Osteocyte (in vitro differentiated cells): ENCODE measurements around the gene CA6. TPM values are rescaled to one million over a fixed set of nuclear protein-coding genes. Genes with fewer than 3 reads are reported as not detected.
"Not testable (repeated sequence)": the region's sequence is repeated elsewhere in the genome, so short reads cannot be mapped to it uniquely, and the experiment has no call there.

Experiments used
- DNase-seq: peaks from one replicate; pipeline ENCODE4 v3.0.0; 2021; ENCODE audit warnings: mixed read lengths; ENCODE audit not compliant: unreplicated experiment; ENCODE audit errors: extremely low spot score
- H3K27ac Mint-ChIP-seq: one replicate; pipeline ENCODE4 v1.8.0; 2021; ENCODE audit warnings: mild to moderate bottlenecking, mixed read lengths; ENCODE audit not compliant: unreplicated experiment
- H3K27me3 Mint-ChIP-seq: one replicate; pipeline ENCODE4 v1.8.0; 2021; ENCODE audit warnings: mixed read lengths; ENCODE audit not compliant: unreplicated experiment
- H3K36me3 Mint-ChIP-seq: one replicate; pipeline ENCODE4 v1.8.0; 2021; ENCODE audit warnings: mixed read lengths; ENCODE audit not compliant: unreplicated experiment
- H3K4me1 Mint-ChIP-seq: one replicate; pipeline ENCODE4 v1.8.0; 2021; ENCODE audit warnings: mixed read lengths; ENCODE audit not compliant: unreplicated experiment
- H3K4me3 Mint-ChIP-seq: one replicate; pipeline ENCODE4 v1.8.0; 2021; ENCODE audit warnings: mild to moderate bottlenecking, moderate library complexity, mixed read lengths; ENCODE audit not compliant: unreplicated experiment
- H3K9me3 Mint-ChIP-seq: one replicate; pipeline ENCODE4 v1.8.0; 2021; ENCODE audit warnings: mixed read lengths; ENCODE audit not compliant: unreplicated experiment
- long read RNA-seq: library from polyadenylated mRNA; unstranded; transcript quantifications from one replicate; pipeline ENCODE4 v2.0.0, GENCODE V29; 2021
- total RNA-seq: library from RNA; stranded (reverse); gene quantifications from 2 replicates; pipeline ENCODE4 v1.2.1, GENCODE V29; 2021
- TF ChIP-seq, protein P1 (sequence below): fragments of 200-600 bp; sonication (generic); IDR thresholded peaks from 2 replicates; pipeline ENCODE4 v1.5.0; 2021; ENCODE audit warnings: antibody characterized with exemption, mild to moderate bottlenecking, moderate library complexity

The CA6 gene
- not detected in 2 replicates for total RNA-seq
- long read RNA-seq = 0 reads

DNA sequence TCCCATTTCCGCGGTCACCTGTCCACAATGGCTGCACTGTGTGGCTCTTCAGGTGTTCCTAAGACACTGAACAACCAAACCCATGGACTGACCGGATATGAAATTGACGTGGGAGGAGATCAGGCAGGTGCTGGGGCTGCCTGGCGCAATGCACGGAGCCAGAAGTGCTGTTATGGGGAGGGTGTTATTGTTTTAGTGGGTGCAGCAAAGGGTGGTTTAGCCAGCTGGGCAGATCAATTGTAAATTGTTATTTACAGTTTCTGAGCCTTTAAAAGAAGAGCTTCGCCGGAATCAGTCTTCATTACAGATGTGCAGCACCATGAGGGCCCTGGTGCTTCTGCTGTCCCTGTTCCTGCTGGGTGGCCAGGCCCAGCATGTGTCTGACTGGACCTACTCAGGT, at the start of gene CA6:
CA6 (plus strand) TSS at position 301 of the 400 bp plus-strand sequence; CDS start at position 320, 19 bp downstream.
- Mint-ChIP-seq H3K4me1 (peaks cover 2% of the 10 kb centered on the region), H3K4me3 (no peak within 1 kb of the TSS)
- DNase-seq = no peak

DNA sequence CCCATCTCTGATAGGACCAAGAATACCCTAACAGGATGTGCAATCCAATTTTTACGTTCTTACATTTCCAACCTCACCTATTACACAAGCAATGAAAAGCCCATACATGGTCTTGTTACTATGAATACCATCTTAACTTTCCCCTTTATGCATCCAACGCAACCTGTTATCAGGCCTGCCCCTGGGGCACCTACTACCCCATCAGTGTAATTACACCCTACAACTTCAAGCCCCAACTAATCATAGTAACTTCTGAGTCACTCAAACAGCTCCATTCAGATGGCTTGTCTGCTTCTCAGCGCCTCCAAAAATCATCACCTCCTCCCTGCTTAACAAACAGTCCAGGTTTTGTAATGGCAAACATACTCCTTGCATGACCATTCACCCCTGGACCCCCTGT, 48.9 kb upstream of the CA6 start:
- not testable (repeated sequence) for DNase-seq, H3K27me3 Mint-ChIP-seq, H3K4me3 Mint-ChIP-seq, H3K27ac Mint-ChIP-seq, H3K9me3 Mint-ChIP-seq, H3K36me3 Mint-ChIP-seq, H3K4me1 Mint-ChIP-seq

More for the DNA sequence above, at the start of gene CA6:
- no peaks in the 10 kb centered on the region for H3K27me3 Mint-ChIP-seq
- TF ChIP-seq, protein P1, sequence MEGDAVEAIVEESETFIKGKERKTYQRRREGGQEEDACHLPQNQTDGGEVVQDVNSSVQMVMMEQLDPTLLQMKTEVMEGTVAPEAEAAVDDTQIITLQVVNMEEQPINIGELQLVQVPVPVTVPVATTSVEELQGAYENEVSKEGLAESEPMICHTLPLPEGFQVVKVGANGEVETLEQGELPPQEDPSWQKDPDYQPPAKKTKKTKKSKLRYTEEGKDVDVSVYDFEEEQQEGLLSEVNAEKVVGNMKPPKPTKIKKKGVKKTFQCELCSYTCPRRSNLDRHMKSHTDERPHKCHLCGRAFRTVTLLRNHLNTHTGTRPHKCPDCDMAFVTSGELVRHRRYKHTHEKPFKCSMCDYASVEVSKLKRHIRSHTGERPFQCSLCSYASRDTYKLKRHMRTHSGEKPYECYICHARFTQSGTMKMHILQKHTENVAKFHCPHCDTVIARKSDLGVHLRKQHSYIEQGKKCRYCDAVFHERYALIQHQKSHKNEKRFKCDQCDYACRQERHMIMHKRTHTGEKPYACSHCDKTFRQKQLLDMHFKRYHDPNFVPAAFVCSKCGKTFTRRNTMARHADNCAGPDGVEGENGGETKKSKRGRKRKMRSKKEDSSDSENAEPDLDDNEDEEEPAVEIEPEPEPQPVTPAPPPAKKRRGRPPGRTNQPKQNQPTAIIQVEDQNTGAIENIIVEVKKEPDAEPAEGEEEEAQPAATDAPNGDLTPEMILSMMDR = no peak
- no peaks in the 10 kb centered on the region for H3K36me3 Mint-ChIP-seq
- H3K27ac Mint-ChIP-seq = no peak within 1 kb of the TSS
- no peaks in the 10 kb centered on the region for H3K9me3 Mint-ChIP-seq

DNA sequence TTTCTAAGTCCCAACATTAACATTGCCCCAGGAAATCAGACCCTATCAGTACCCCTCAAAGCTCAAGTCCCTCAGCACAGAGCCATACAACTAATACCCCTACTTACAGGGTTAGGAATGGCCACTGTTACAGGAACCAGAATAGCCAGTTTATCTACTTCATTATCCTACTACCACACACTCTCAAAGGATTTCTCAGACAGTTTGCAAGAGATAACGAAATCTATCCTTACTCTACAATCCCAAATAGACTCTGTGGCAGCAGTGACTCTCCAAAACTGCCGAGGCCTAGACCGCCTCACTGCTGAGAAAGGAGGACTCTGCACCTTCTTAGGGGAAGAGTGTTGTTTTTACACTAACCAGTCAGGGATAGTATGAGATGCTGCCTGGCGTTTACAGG, 48.2 kb upstream of the CA6 start:
- not testable (repeated sequence) for H3K4me3 Mint-ChIP-seq, H3K27me3 Mint-ChIP-seq, H3K9me3 Mint-ChIP-seq, H3K4me1 Mint-ChIP-seq, DNase-seq, H3K36me3 Mint-ChIP-seq, H3K27ac Mint-ChIP-seq

- DNase-seq, H3K27ac Mint-ChIP-seq, H3K4me3 Mint-ChIP-seq, H3K36me3 Mint-ChIP-seq, H3K9me3 Mint-ChIP-seq, H3K27me3 Mint-ChIP-seq: not testable (repeated sequence)
- peaks cover 11% of the 10 kb centered on the region for H3K4me1 Mint-ChIP-seq
Observed at GRCh38 chr1:8898418-8898817, 47.2 kb upstream of the CA6 start.

DNA sequence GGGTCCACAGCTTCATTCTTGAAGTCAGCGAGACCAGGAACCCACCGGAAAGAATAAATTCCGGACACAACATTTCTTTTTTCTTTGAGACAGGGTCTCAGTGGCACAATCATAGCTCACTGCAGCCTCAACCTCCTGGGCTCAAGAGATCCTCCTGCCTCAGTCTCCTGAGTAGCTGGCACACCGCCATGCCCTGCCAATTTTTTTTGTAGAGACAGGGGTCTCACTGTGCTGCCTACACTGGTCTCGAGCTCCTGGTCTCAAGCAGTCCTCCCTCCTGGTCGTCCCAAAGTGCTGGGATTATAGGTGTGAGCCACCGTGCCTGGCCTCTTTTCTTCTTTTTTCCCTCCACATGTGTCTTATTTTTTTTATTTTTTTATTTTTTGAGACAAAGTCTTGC, 46.6 kb upstream of the CA6 start:
- DNase-seq = no peak

GRCh38 chr1:8900684-8901083, 45.0 kb upstream of the CA6 start:
- not testable (repeated sequence) for H3K9me3 Mint-ChIP-seq, H3K36me3 Mint-ChIP-seq, H3K4me3 Mint-ChIP-seq, H3K27ac Mint-ChIP-seq, DNase-seq, H3K27me3 Mint-ChIP-seq
- peaks cover 30% of the 10 kb centered on the region for H3K4me1 Mint-ChIP-seq

More for the DNA sequence above, 46.6 kb upstream of the CA6 start:
- Mint-ChIP-seq H3K27ac (no peak overlapping the region), H3K9me3 (no peaks in the 10 kb centered on the region), H3K27me3 (no peaks in the 10 kb centered on the region), H3K4me3 (no peak overlapping the region), H3K36me3 (no peaks in the 10 kb centered on the region), H3K4me1 (peaks cover 17% of the 10 kb centered on the region)
- TF ChIP-seq, protein P1 = no peak

DNA sequence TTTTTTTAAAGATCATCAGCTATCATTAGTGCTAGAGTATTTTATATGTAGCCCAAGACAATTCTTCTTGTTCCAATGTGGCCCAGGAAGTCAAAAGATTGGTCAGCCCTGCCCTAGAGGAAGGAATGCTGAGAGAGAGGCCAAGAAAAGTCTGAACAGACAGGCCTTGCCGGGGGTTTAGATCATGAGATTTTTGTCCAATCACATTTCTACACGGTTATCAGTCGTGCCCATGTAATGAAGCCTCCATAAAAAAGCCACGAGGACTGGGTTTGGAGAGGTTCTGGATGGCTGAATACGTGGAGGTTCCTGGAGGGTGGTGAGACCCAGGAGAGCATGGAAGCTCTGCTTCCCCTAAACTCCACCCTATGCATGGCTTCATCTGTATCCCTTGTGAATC, 42.9 kb upstream of the CA6 start:
- DNase-seq = no peak
- Mint-ChIP-seq H3K9me3 (no peaks in the 10 kb centered on the region), H3K36me3 (no peaks in the 10 kb centered on the region), H3K27me3 (no peaks in the 10 kb centered on the region), H3K27ac (peak overlapping the region; percentile 59), H3K4me1 (peaks cover 41% of the 10 kb centered on the region), H3K4me3 (no peak overlapping the region)
- TF ChIP-seq, protein P1 = no peak
